ENCODE results near the gene FARS2.

Gene FARS2

GRCh38 chr6:5492356-5492755 lies 231.0 kb downstream of the FARS2 start:
- Histone ChIP-seq H3K4me3 (ENCODE audit: low read length) (no peak overlapping the region), H3K27me3 (ENCODE audit: control insufficient read depth, insufficient read depth, low read length) (no peaks in the 10 kb centered on the region), H3K4me1 (ENCODE audit: control insufficient read depth, insufficient read depth, low read length) (no peaks in the 10 kb centered on the region), H3K9me3 (ENCODE audit: control insufficient read depth, low read length) (no peaks in the 10 kb centered on the region), H3K36me3 (ENCODE audit: control insufficient read depth, insufficient read depth, low read length) (no peaks in the 10 kb centered on the region), H3K9ac (ENCODE audit: low read length) (no peak overlapping the region)

GRCh38 chr6:5493806-5494205 lies 232.5 kb downstream of the FARS2 start:
- no peaks in the 10 kb centered on the region for H3K27me3 ChIP-seq (ENCODE audit: control insufficient read depth, insufficient read depth, low read length)
- no peak overlapping the region for H3K9ac ChIP-seq (ENCODE audit: low read length)
- H3K4me1 ChIP-seq (ENCODE audit: control insufficient read depth, insufficient read depth, low read length), result no peaks in the 10 kb centered on the region
- H3K4me3 ChIP-seq (ENCODE audit: low read length), result no peak overlapping the region
- H3K9me3 ChIP-seq (ENCODE audit: control insufficient read depth, low read length), result no peaks in the 10 kb centered on the region
- no peaks in the 10 kb centered on the region for H3K36me3 ChIP-seq (ENCODE audit: control insufficient read depth, insufficient read depth, low read length)

- H3K4me3 ChIP-seq (ENCODE audit: low read length), result no peak overlapping the region
- H3K36me3 ChIP-seq (ENCODE audit: control insufficient read depth, insufficient read depth, low read length), result no peaks in the 10 kb centered on the region
- no peaks in the 10 kb centered on the region for H3K9me3 ChIP-seq (ENCODE audit: control insufficient read depth, low read length)
- H3K4me1 ChIP-seq (ENCODE audit: control insufficient read depth, insufficient read depth, low read length), result no peaks in the 10 kb centered on the region
- H3K9ac ChIP-seq (ENCODE audit: low read length), result no peak overlapping the region
- no peaks in the 10 kb centered on the region for H3K27me3 ChIP-seq (ENCODE audit: control insufficient read depth, insufficient read depth, low read length)
These were observed 236.7 kb downstream of the FARS2 start for GRCh38 chr6:5497896-5498578.

- H3K27me3 ChIP-seq (ENCODE audit: control insufficient read depth, insufficient read depth, low read length), result no peaks in the 10 kb centered on the region
- H3K9me3 ChIP-seq (ENCODE audit: control insufficient read depth, low read length), result no peaks in the 10 kb centered on the region
- no peak overlapping the region for H3K4me3 ChIP-seq (ENCODE audit: low read length)
- H3K4me1 ChIP-seq (ENCODE audit: control insufficient read depth, insufficient read depth, low read length), result no peaks in the 10 kb centered on the region
- no peaks in the 10 kb centered on the region for H3K36me3 ChIP-seq (ENCODE audit: control insufficient read depth, insufficient read depth, low read length)
- no peak overlapping the region for H3K9ac ChIP-seq (ENCODE audit: low read length)
These were observed 237.2 kb downstream of the FARS2 start for GRCh38 chr6:5498579-5498899.

- no peak overlapping the region for H3K9ac ChIP-seq (ENCODE audit: low read length)
- no peaks in the 10 kb centered on the region for H3K9me3 ChIP-seq (ENCODE audit: control insufficient read depth, low read length)
- no peak overlapping the region for H3K4me3 ChIP-seq (ENCODE audit: low read length)
- H3K27me3 ChIP-seq (ENCODE audit: control insufficient read depth, insufficient read depth, low read length), result no peaks in the 10 kb centered on the region
- H3K36me3 ChIP-seq (ENCODE audit: control insufficient read depth, insufficient read depth, low read length), result no peaks in the 10 kb centered on the region
- H3K4me1 ChIP-seq (ENCODE audit: control insufficient read depth, insufficient read depth, low read length), result no peaks in the 10 kb centered on the region
These were observed 238.5 kb downstream of the FARS2 start for GRCh38 chr6:5499644-5500306.

GRCh38 chr6:5501837-5502236 lies 240.5 kb downstream of the FARS2 start:
- no peaks in the 10 kb centered on the region for H3K27me3 ChIP-seq (ENCODE audit: control insufficient read depth, insufficient read depth, low read length)
- no peaks in the 10 kb centered on the region for H3K36me3 ChIP-seq (ENCODE audit: control insufficient read depth, insufficient read depth, low read length)
- no peak overlapping the region for H3K4me3 ChIP-seq (ENCODE audit: low read length)
- no peaks in the 10 kb centered on the region for H3K4me1 ChIP-seq (ENCODE audit: control insufficient read depth, insufficient read depth, low read length)
- H3K9me3 ChIP-seq (ENCODE audit: control insufficient read depth, low read length), result no peaks in the 10 kb centered on the region
- H3K9ac ChIP-seq (ENCODE audit: low read length), result no peak overlapping the region

GRCh38 chr6:5504078-5504477 lies 242.8 kb downstream of the FARS2 start:
- H3K9me3 ChIP-seq (ENCODE audit: control insufficient read depth, low read length), result no peaks in the 10 kb centered on the region
- H3K9ac ChIP-seq (ENCODE audit: low read length), result no peak overlapping the region
- H3K36me3 ChIP-seq (ENCODE audit: control insufficient read depth, insufficient read depth, low read length), result no peaks in the 10 kb centered on the region
- H3K4me3 ChIP-seq (ENCODE audit: low read length), result no peak overlapping the region
- no peaks in the 10 kb centered on the region for H3K4me1 ChIP-seq (ENCODE audit: control insufficient read depth, insufficient read depth, low read length)
- H3K27me3 ChIP-seq (ENCODE audit: control insufficient read depth, insufficient read depth, low read length), result no peaks in the 10 kb centered on the region

- Histone ChIP-seq H3K27me3 (ENCODE audit: control insufficient read depth, insufficient read depth, low read length) (no peaks in the 10 kb centered on the region), H3K4me3 (ENCODE audit: low read length) (no peak overlapping the region), H3K4me1 (ENCODE audit: control insufficient read depth, insufficient read depth, low read length) (no peaks in the 10 kb centered on the region), H3K9ac (ENCODE audit: low read length) (no peak overlapping the region), H3K9me3 (ENCODE audit: control insufficient read depth, low read length) (no peaks in the 10 kb centered on the region), H3K36me3 (ENCODE audit: control insufficient read depth, insufficient read depth, low read length) (no peaks in the 10 kb centered on the region)
These were observed 244.8 kb downstream of the FARS2 start for GRCh38 chr6:5506149-5506548.

- no peak overlapping the region for H3K9ac ChIP-seq (ENCODE audit: low read length)
- H3K36me3 ChIP-seq (ENCODE audit: control insufficient read depth, insufficient read depth, low read length), result no peaks in the 10 kb centered on the region
- H3K4me1 ChIP-seq (ENCODE audit: control insufficient read depth, insufficient read depth, low read length), result no peaks in the 10 kb centered on the region
- H3K9me3 ChIP-seq (ENCODE audit: control insufficient read depth, low read length), result no peaks in the 10 kb centered on the region
- H3K4me3 ChIP-seq (ENCODE audit: low read length), result no peak overlapping the region
- no peaks in the 10 kb centered on the region for H3K27me3 ChIP-seq (ENCODE audit: control insufficient read depth, insufficient read depth, low read length)
These were observed 245.3 kb downstream of the FARS2 start for GRCh38 chr6:5506597-5506996.

GRCh38 chr6:5507131-5507681 lies 245.9 kb downstream of the FARS2 start:
- Histone ChIP-seq H3K4me3 (ENCODE audit: low read length) (no peak overlapping the region), H3K4me1 (ENCODE audit: control insufficient read depth, insufficient read depth, low read length) (no peaks in the 10 kb centered on the region), H3K36me3 (ENCODE audit: control insufficient read depth, insufficient read depth, low read length) (no peaks in the 10 kb centered on the region), H3K9me3 (ENCODE audit: control insufficient read depth, low read length) (no peaks in the 10 kb centered on the region), H3K27me3 (ENCODE audit: control insufficient read depth, insufficient read depth, low read length) (no peaks in the 10 kb centered on the region), H3K9ac (ENCODE audit: low read length) (no peak overlapping the region)

GRCh38 chr6:5509106-5509505 lies 247.8 kb downstream of the FARS2 start:
- no peaks in the 10 kb centered on the region for H3K36me3 ChIP-seq (ENCODE audit: control insufficient read depth, insufficient read depth, low read length)
- peaks cover 12% of the 10 kb centered on the region for H3K4me1 ChIP-seq (ENCODE audit: control insufficient read depth, insufficient read depth, low read length)
- H3K4me3 ChIP-seq (ENCODE audit: low read length), result no peak overlapping the region
- no peak overlapping the region for H3K9ac ChIP-seq (ENCODE audit: low read length)
- H3K27me3 ChIP-seq (ENCODE audit: control insufficient read depth, insufficient read depth, low read length), result no peaks in the 10 kb centered on the region
- H3K9me3 ChIP-seq (ENCODE audit: control insufficient read depth, low read length), result no peaks in the 10 kb centered on the region

GRCh38 chr6:5510331-5511133 lies 249.2 kb downstream of the FARS2 start:
- Histone ChIP-seq H3K36me3 (ENCODE audit: control insufficient read depth, insufficient read depth, low read length) (no peaks in the 10 kb centered on the region), H3K9ac (ENCODE audit: low read length) (no peak overlapping the region), H3K4me1 (ENCODE audit: control insufficient read depth, insufficient read depth, low read length) (peaks cover 12% of the 10 kb centered on the region), H3K27me3 (ENCODE audit: control insufficient read depth, insufficient read depth, low read length) (no peaks in the 10 kb centered on the region), H3K9me3 (ENCODE audit: control insufficient read depth, low read length) (no peaks in the 10 kb centered on the region), H3K4me3 (ENCODE audit: low read length) (no peak overlapping the region)
